Measurements from ENCODE around the gene STRN4. TPM values are rescaled to one million over a fixed set of nuclear protein-coding genes. Genes with fewer than 3 reads are reported as not detected.

STRN4 gene
- total and polyA plus RNA-seq, 2 donors (not counting 3 experiments of a cell fraction or from before 2014, with no cell fraction given) = 116 to 144 TPM

- Histone ChIP-seq H4K20me1 (replicated peaks; ENCODE audit: control insufficient read depth, extremely low read depth, insufficient read depth, low read length) (peaks cover 4% of the 10 kb centered on the region), H3K4me2 (ENCODE audit: insufficient read depth, low read length) (peak overlapping the region; percentile 69), H2AFZ (ENCODE audit: low read depth, low read length) (no peak overlapping the region), H3K27me3 (ENCODE audit: control insufficient read depth in 2 of 2, insufficient read depth in 2 of 2, low read length in 2 of 2) (no peaks in the 10 kb centered on the region), H3K36me3 (ENCODE audit: control insufficient read depth in 2 of 2, extremely low read depth in 1 of 2, insufficient read depth in 2 of 2, low read length in 2 of 2) (peaks cover 13 to 16% of the 10 kb centered on the region in 2 experiments), H3K9me3 (replicated peaks; ENCODE audit: control insufficient read depth, insufficient read depth, low read length) (no peaks in the 10 kb centered on the region), H3K79me2 (ENCODE audit: control insufficient read depth, insufficient read depth, low read length) (peaks cover 63% of the 10 kb centered on the region), H3K9me1 (replicated peaks; ENCODE audit: control insufficient read depth, extremely low read depth, insufficient read depth, low read length) (no peaks in the 10 kb centered on the region), H3K4me3 (replicated peaks in 1 of 3; ENCODE audit: insufficient read depth in 1 of 3, low read depth in 1 of 3, low read length in 3 of 3) (peak overlapping the region in 2 of 3 experiments; percentile 15 to 36), H3K4me1 (ENCODE audit: control insufficient read depth, extremely low read depth, insufficient read depth, low read length) (peaks cover 34% of the 10 kb centered on the region), H3K27ac (ENCODE audit: insufficient read depth, low read depth, low read length) (peak overlapping the region; percentile 98), H3K9ac (replicated peaks; ENCODE audit: extremely low read depth, insufficient read depth, low read length) (no peak overlapping the region)
- intact Hi-C loops (cut with micrococcal nuclease) = loop anchor here (5.0 kb wide), 1 partner anchor 473 kb away; the partner anchor contains the start of gene CCDC9
- dilution Hi-C loops (cut with MboI; ENCODE audit: extremely low pct_ligation_motif_present, low sequenced_read_pairs) = no loop called here
- BruUV-seq (replicated peaks) = no TSS peak
- ChIA-PET POLR2A (interaction anchor here (0.9 kb wide), 1 partner anchor 18 kb away, joined by 4 read pairs; no protein-coding TSS in a partner anchor), CTCF (interaction anchor here (0.8 to 6.7 kb wide), 12 partner anchors 14 to 69 kb away, joined by 3 to 63 read pairs (median 4); no protein-coding TSS in a partner anchor)
- TF ChIP-seq POLR2AphosphoS5 (IDR thresholded peaks at IDR 0.05; ENCODE audit: insufficient read depth, low read depth, low read length) (peak; percentile 51), CTCF (IDR thresholded peaks at IDR 0.05; ENCODE audit: extremely low read depth in 1 of 2, insufficient read depth in 1 of 2, low read depth in 1 of 2, low read length in 2 of 2) (peak; percentile 12 to 13), FOS (IDR thresholded peaks at IDR 0.05; ENCODE audit: borderline replicate concordance, insufficient read depth, low read length) (no peak)
- FAIRE-seq (peak; percentile 89), DNase-seq (ENCODE audit: low read depth, low spot score) (peak; percentile 74)
Measured at GRCh38 chr19:46784262-46785053, 38.2 kb upstream of the STRN4 start.
